HL-60 (cell line): ENCODE results near the gene HOXB5.

Experiments used
- DNase-seq, 2 experiments: peaks; one replicate each; pipeline ENCODE4 v3.0.0-alpha.2; 2010 to 2020; ENCODE audit warnings: low read depth in 1 of 2, low spot score in 1 of 2
- H3K27ac ChIP-seq: fragments of 250-450 bp; sonication (Bioruptor Pico); replicated peaks from 2 replicates; pipeline ENCODE4 v1.5.1; 2020; ENCODE audit warnings: mild to moderate bottlenecking, moderate library complexity
- H3K27me3 ChIP-seq: fragments of 250-450 bp; sonication (Bioruptor Pico); 2 replicates; pipeline ENCODE4 v1.5.1; 2021; ENCODE audit warnings: mild to moderate bottlenecking, moderate library complexity; ENCODE audit not compliant: insufficient read depth, poor library complexity, severe bottlenecking
- H3K4me3 ChIP-seq: replicated peaks from 2 replicates; pipeline ENCODE4 v1.5.1; 2011; ENCODE audit warnings: mild to moderate bottlenecking, control low read depth, low read length; ENCODE audit not compliant: insufficient read depth
- CTCF ChIP-seq: IDR thresholded peaks from one replicate; pipeline ENCODE4 v1.5.1; 2011; ENCODE audit warnings: low read length, control low read depth, inconsistent platforms; ENCODE audit not compliant: insufficient read depth
- GABPA ChIP-seq: IDR thresholded peaks from 2 replicates; pipeline ENCODE4 v1.6.1; 2012; ENCODE audit warnings: low read depth
- POLR2AphosphoS5 ChIP-seq: IDR thresholded peaks from 2 replicates; pipeline ENCODE4 v1.6.1; 2012; ENCODE audit warnings: low read depth
- SPI1 ChIP-seq: IDR thresholded peaks from 2 replicates; pipeline ENCODE4 v1.6.1; 2012; ENCODE audit warnings: low read depth, mild to moderate bottlenecking, borderline replicate concordance
- TF ChIP-seq, protein P1 (sequence below): IDR thresholded peaks from 2 replicates; pipeline ENCODE4 v1.6.1; 2012; ENCODE audit warnings: low read depth; ENCODE audit not compliant: insufficient replicate concordance

The HOXB5 gene

DNA sequence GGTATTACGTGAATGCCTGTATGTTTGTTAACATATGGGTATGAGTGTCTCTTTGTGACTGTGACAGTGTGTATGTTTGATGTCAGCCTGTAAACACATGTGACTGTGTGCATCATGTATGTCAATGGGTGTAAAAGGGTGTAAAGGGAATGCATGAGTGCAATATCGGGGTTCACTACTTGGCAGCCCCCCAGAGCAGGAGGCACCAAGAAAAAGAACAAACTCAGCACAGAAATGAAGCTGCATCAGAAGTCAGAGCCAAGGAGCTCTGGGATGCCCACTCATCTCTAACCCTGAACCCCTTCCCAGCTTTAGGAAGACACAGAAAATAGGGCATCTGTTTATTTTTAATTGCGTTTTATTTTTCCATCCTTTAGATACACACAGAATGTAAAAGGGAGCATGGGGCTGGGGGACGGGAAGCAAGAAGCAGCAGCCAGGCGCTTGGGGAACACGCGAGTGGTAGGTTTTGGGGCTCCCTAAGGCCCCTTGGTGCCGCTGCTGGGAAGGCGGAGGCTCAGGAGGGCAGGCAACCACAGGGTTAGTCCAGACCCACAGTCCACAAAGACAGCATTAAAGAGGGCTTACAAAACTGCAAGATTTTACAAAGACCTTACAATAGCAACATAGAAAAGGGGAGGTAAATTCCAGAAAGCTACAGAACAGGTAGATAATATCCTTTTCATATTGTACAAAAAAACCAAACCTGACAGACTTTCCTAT, 13.5 kb upstream of the HOXB5 start:
- H3K27ac ChIP-seq = no peak overlapping the region
- no peak for TF ChIP-seq CTCF
- TF ChIP-seq GABPA = no peak
- no peak for TF ChIP-seq SPI1
- TF ChIP-seq POLR2AphosphoS5 = no peak
- TF ChIP-seq, protein P1, sequence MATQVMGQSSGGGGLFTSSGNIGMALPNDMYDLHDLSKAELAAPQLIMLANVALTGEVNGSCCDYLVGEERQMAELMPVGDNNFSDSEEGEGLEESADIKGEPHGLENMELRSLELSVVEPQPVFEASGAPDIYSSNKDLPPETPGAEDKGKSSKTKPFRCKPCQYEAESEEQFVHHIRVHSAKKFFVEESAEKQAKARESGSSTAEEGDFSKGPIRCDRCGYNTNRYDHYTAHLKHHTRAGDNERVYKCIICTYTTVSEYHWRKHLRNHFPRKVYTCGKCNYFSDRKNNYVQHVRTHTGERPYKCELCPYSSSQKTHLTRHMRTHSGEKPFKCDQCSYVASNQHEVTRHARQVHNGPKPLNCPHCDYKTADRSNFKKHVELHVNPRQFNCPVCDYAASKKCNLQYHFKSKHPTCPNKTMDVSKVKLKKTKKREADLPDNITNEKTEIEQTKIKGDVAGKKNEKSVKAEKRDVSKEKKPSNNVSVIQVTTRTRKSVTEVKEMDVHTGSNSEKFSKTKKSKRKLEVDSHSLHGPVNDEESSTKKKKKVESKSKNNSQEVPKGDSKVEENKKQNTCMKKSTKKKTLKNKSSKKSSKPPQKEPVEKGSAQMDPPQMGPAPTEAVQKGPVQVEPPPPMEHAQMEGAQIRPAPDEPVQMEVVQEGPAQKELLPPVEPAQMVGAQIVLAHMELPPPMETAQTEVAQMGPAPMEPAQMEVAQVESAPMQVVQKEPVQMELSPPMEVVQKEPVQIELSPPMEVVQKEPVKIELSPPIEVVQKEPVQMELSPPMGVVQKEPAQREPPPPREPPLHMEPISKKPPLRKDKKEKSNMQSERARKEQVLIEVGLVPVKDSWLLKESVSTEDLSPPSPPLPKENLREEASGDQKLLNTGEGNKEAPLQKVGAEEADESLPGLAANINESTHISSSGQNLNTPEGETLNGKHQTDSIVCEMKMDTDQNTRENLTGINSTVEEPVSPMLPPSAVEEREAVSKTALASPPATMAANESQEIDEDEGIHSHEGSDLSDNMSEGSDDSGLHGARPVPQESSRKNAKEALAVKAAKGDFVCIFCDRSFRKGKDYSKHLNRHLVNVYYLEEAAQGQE = no peak
- H3K4me3 ChIP-seq = no peak overlapping the region
- no peak for DNase-seq
- H3K27me3 ChIP-seq = peaks cover 71% of the 10 kb centered on the region

GRCh38 chr17:48605991-48606891, 12.7 kb upstream of the HOXB5 start:
- H3K4me3 ChIP-seq = no peak overlapping the region
- DNase-seq = no peak
- H3K27me3 ChIP-seq = peaks cover 72% of the 10 kb centered on the region
- H3K27ac ChIP-seq = no peak overlapping the region
- TF ChIP-seq GABPA = no peak
- TF ChIP-seq, protein P1 = no peak
- no peak for TF ChIP-seq POLR2AphosphoS5
- no peak for TF ChIP-seq CTCF
- TF ChIP-seq SPI1 = no peak

DNA sequence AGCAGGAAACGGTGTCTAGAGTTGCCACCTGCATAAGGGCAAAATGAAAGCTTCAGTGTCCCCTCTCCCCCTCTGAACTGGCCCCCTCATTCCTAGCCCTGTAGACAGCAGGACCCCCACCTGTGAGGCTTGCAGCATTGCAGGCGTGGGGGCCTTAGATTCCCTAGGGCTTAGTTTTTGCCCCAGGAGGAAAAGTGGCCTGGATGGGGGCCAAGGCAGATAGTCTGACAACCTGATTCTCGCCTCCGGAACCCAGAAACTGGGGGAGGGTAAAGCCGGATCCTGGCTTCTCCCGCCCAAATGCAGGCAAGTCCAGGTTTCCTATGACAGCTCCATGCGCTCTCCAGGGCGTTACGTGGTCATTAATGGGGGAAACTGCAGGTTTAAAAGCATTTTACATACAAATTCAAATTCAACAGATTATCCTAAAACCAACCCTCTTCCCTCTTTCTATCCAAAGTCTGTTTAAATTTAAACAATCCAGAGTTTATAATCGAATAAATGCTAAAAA, 11.9 kb upstream of the HOXB5 start:
- Histone ChIP-seq H3K27me3 (peaks cover 69% of the 10 kb centered on the region), H3K4me3 (no peak overlapping the region)
- TF ChIP-seq GABPA (no peak), POLR2AphosphoS5 (no peak), CTCF (no peak), SPI1 (no peak)
- TF ChIP-seq, protein P1 = no peak

More for the DNA sequence above, 11.9 kb upstream of the HOXB5 start:
- DNase-seq = no peak
- no peak overlapping the region for H3K27ac ChIP-seq
